Upper lobe of right lung (tissue), 1 donor: ENCODE data around the gene CDCP1. TPM values are rescaled to one million over a fixed set of nuclear protein-coding genes. Genes with fewer than 3 reads are reported as not detected.

Source experiments
- ATAC-seq: fragments of 200-7000 bp; cut with Tn5 transposase; one replicate; pipeline ENCODE4 v1.9.1; 2020; ENCODE audit warnings: mild to moderate bottlenecking, moderate library complexity
- DNase-seq: peaks from one replicate; pipeline ENCODE4 v3.0.0-alpha.2; 2020
- H3K27ac ChIP-seq: fragments of 200-600 bp; one replicate; pipeline ENCODE4 v1.8.0; 2022
- H3K27me3 ChIP-seq: fragments of 200-600 bp; one replicate; pipeline ENCODE4 v1.8.0; 2022; ENCODE audit warnings: mild to moderate bottlenecking
- H3K36me3 ChIP-seq: fragments of 200-600 bp; one replicate; pipeline ENCODE4 v1.8.0; 2022
- H3K4me1 ChIP-seq: fragments of 200-600 bp; one replicate; pipeline ENCODE4 v1.8.0; 2022
- H3K4me3 ChIP-seq: fragments of 200-600 bp; one replicate; pipeline ENCODE4 v1.8.0; 2022; ENCODE audit warnings: mild to moderate bottlenecking
- H3K9me3 ChIP-seq: fragments of 200-600 bp; one replicate; pipeline ENCODE4 v1.8.0; 2022
- CTCF ChIP-seq: fragments of 200-600 bp; IDR thresholded peaks from one replicate; pipeline ENCODE4 v1.8.0; 2022; ENCODE audit warnings: antibody characterized with exemption
- intact Hi-C: fragments of 100-400 bp; cut with DNase I; formaldehyde crosslinking; loops from one replicate; pipeline ENCODE4 v1.11.0; 2022
- total RNA-seq: library from RNA; stranded (reverse); fragmentation: NEBNext Ultra II Directional; extraction: Animal tissue kit (Norgen Biotek cat#: 25700); gene quantifications from one replicate; pipeline ENCODE4 v1.2.1, GENCODE V29; 2021
- donor health status: DM: no; HTN: yes; CAD: no; lungs with severe emphysema.

Gene CDCP1
- total RNA-seq, 1 donor from 2014 or later: 19.1 TPM

GRCh38 chr3:45182915-45183871, 37.0 kb upstream of the CDCP1 start:
- Histone ChIP-seq H3K27me3 (no peaks in the 10 kb centered on the region), H3K36me3 (no peaks in the 10 kb centered on the region), H3K27ac (no peak overlapping the region), H3K4me1 (no peaks in the 10 kb centered on the region), H3K4me3 (no peak overlapping the region), H3K9me3 (no peaks in the 10 kb centered on the region)
- intact Hi-C loops: no loop called here
- TF ChIP-seq CTCF: no peak
- peak; percentile 91 for ATAC-seq
- peak; percentile 71 for DNase-seq

GRCh38 chr3:45181496-45181895, 35.3 kb upstream of the CDCP1 start:
- no peak overlapping the region for H3K4me3 ChIP-seq
- H3K4me1 ChIP-seq: no peaks in the 10 kb centered on the region
- no peaks in the 10 kb centered on the region for H3K27me3 ChIP-seq
- no peaks in the 10 kb centered on the region for H3K9me3 ChIP-seq
- DNase-seq (no peak), ATAC-seq (no peak)
- intact Hi-C loops: no loop called here
- H3K27ac ChIP-seq: no peak overlapping the region
- no peak for TF ChIP-seq CTCF
- H3K36me3 ChIP-seq: no peaks in the 10 kb centered on the region

GRCh38 chr3:45180899-45181298, 34.7 kb upstream of the CDCP1 start:
- ATAC-seq: no peak
- no peak for TF ChIP-seq CTCF
- no peak for DNase-seq
- H3K27me3 ChIP-seq: no peaks in the 10 kb centered on the region
- H3K4me1 ChIP-seq: no peaks in the 10 kb centered on the region
- no peaks in the 10 kb centered on the region for H3K9me3 ChIP-seq
- intact Hi-C loops: no loop called here
- H3K27ac ChIP-seq: no peak overlapping the region
- no peak overlapping the region for H3K4me3 ChIP-seq
- no peaks in the 10 kb centered on the region for H3K36me3 ChIP-seq

- H3K4me3 ChIP-seq: no peak overlapping the region
Observed at GRCh38 chr3:45180051-45180450, 33.9 kb upstream of the CDCP1 start.

GRCh38 chr3:45179163-45179562, 33.0 kb upstream of the CDCP1 start:
- Histone ChIP-seq H3K36me3 (no peaks in the 10 kb centered on the region), H3K27me3 (no peaks in the 10 kb centered on the region), H3K4me3 (no peak overlapping the region), H3K4me1 (no peaks in the 10 kb centered on the region), H3K27ac (no peak overlapping the region), H3K9me3 (no peaks in the 10 kb centered on the region)
- intact Hi-C loops: no loop called here
- ATAC-seq (no peak), DNase-seq (no peak)
- TF ChIP-seq CTCF: no peak

More at GRCh38 chr3:45180051-45180450, 33.9 kb upstream of the CDCP1 start:
- DNase-seq (no peak), ATAC-seq (no peak)
- no peak overlapping the region for H3K27ac ChIP-seq
- no peaks in the 10 kb centered on the region for H3K9me3 ChIP-seq
- no peaks in the 10 kb centered on the region for H3K27me3 ChIP-seq
- no peaks in the 10 kb centered on the region for H3K4me1 ChIP-seq
- no peaks in the 10 kb centered on the region for H3K36me3 ChIP-seq
- intact Hi-C loops: no loop called here
- no peak for TF ChIP-seq CTCF
